Right lobe of liver (tissue), 4 donors: ENCODE results near the gene RNF17.

Experiments used
- POLR2A ChIP-seq: fragments of 450-650 bp; IDR thresholded peaks from one replicate; pipeline ENCODE4 v1.6.1; 2017; ENCODE audit warnings: antibody characterized with exemption, mild to moderate bottlenecking
- TF ChIP-seq, protein P1 (sequence below), 4 donors: fragments of 200-600 bp in 3 of 4; fragments of 450-650 bp in 1 of 4; IDR thresholded peaks; one replicate each; pipeline versions ENCODE4 v1.5.1 to v1.8.0; 2016 to 2022; ENCODE audit warnings: antibody characterized with exemption in 4 of 4, mild to moderate bottlenecking in 2 of 4
- donor health status: DM: no; HTN: no; CAD: no.
- donor health status: DM: no; HTN: no; CAD: no.
- donor health status: DM: no; HTN: yes; CAD: no.

DNA sequence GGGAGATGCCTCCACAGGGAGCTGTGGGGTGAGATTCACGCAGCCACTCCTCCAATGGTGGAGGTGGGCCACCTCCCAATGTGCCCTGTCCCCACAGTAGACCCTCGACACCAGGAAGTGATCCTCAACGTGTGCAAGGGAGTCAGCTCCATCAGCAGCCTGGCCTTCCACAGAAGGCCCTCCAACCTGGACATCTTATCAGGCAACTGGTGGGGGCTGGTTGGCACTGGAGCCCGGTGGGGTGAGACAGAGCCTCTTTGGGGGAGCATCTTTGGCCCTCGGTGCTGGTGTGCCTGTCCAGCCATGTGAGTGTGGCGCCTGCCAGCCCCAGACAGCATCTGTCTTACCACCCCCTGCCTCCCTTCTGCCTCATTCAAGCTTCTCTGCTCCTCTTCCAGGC is 19.7 kb upstream of the RNF17 start:
- TF ChIP-seq, protein P1, sequence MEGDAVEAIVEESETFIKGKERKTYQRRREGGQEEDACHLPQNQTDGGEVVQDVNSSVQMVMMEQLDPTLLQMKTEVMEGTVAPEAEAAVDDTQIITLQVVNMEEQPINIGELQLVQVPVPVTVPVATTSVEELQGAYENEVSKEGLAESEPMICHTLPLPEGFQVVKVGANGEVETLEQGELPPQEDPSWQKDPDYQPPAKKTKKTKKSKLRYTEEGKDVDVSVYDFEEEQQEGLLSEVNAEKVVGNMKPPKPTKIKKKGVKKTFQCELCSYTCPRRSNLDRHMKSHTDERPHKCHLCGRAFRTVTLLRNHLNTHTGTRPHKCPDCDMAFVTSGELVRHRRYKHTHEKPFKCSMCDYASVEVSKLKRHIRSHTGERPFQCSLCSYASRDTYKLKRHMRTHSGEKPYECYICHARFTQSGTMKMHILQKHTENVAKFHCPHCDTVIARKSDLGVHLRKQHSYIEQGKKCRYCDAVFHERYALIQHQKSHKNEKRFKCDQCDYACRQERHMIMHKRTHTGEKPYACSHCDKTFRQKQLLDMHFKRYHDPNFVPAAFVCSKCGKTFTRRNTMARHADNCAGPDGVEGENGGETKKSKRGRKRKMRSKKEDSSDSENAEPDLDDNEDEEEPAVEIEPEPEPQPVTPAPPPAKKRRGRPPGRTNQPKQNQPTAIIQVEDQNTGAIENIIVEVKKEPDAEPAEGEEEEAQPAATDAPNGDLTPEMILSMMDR (IDR thresholded peaks at IDR 0.05) = no peak
- TF ChIP-seq POLR2A = no peak
